IgD-negative memory B cell (primary cell): ENCODE measurements around the gene INHBB. TPM values are rescaled to one million over a fixed set of nuclear protein-coding genes. Genes with fewer than 3 reads are reported as not detected.
A peak's percentile ranks its signal among the peaks of the same experiment; 100 is the strongest.
"Not testable (repeated sequence)": the region's sequence is repeated elsewhere in the genome, so short reads cannot be mapped to it uniquely, and the experiment has no call there.

Experiments used
- H3K27ac Mint-ChIP-seq, 3 donors: one replicate each; pipeline ENCODE4 v1.8.0; 2020 to 2022; ENCODE audit warnings: mild to moderate bottlenecking in 3 of 3, mixed read lengths in 3 of 3, moderate library complexity in 1 of 3
- H3K27me3 Mint-ChIP-seq: one replicate; pipeline ENCODE4 v1.8.0; 2021; ENCODE audit warnings: mixed read lengths
- H3K36me3 Mint-ChIP-seq: one replicate; pipeline ENCODE4 v1.8.0; 2020; ENCODE audit warnings: mild to moderate bottlenecking, mixed read lengths
- H3K4me1 Mint-ChIP-seq, 3 donors: one replicate each; pipeline ENCODE4 v1.8.0; 2020 to 2022; ENCODE audit warnings: mixed read lengths in 3 of 3, mild to moderate bottlenecking in 1 of 3
- H3K4me3 Mint-ChIP-seq, 4 donors: one replicate each; pipeline ENCODE4 v1.8.0; 2020 to 2022; ENCODE audit warnings: mild to moderate bottlenecking in 4 of 4, mixed read lengths in 4 of 4, moderate library complexity in 3 of 4
- H3K9me3 Mint-ChIP-seq, 3 donors: one replicate each; pipeline ENCODE4 v1.8.0; 2020 to 2021; ENCODE audit warnings: mixed read lengths in 3 of 3, mild to moderate bottlenecking in 1 of 3
- polyA plus RNA-seq: library from polyadenylated mRNA; unstranded; fragments of 300-500 nt; fragmentation: Illumina TruSeq; gene quantifications from one replicate; pipeline ENCODE4 v1.2.3, GENCODE V29; 2021

Gene INHBB
- polyA plus RNA-seq, 1 donor from 2014 or later: not detected

GRCh38 chr2:120320887-120321556 lies 24.9 kb upstream of the INHBB start:
- not testable (repeated sequence) for H3K36me3 Mint-ChIP-seq, H3K9me3 Mint-ChIP-seq, H3K4me3 Mint-ChIP-seq, H3K4me1 Mint-ChIP-seq, H3K27me3 Mint-ChIP-seq
- peak overlapping the region in 1 of 3 donors; percentile 83 for H3K27ac Mint-ChIP-seq

GRCh38 chr2:120321721-120322284 lies 24.1 kb upstream of the INHBB start:
- H3K27ac Mint-ChIP-seq: no peak overlapping the region
- H3K4me3 Mint-ChIP-seq: no peak overlapping the region
- H3K36me3 Mint-ChIP-seq: no peaks in the 10 kb centered on the region
- peaks cover 0 to under 1% (median 0%) of the 10 kb centered on the region in 3 donors for H3K4me1 Mint-ChIP-seq
- H3K9me3 Mint-ChIP-seq: peaks cover 0 to 1% (median 0%) of the 10 kb centered on the region in 3 donors
- peaks cover 8% of the 10 kb centered on the region for H3K27me3 Mint-ChIP-seq

GRCh38 chr2:120322329-120322728 lies 23.6 kb upstream of the INHBB start:
- H3K36me3 Mint-ChIP-seq: no peaks in the 10 kb centered on the region
- no peak overlapping the region for H3K4me3 Mint-ChIP-seq
- H3K9me3 Mint-ChIP-seq: peaks cover 0 to 1% (median 0%) of the 10 kb centered on the region in 3 donors
- no peak overlapping the region for H3K27ac Mint-ChIP-seq
- H3K4me1 Mint-ChIP-seq: peaks cover 0 to 5% (median 1%) of the 10 kb centered on the region in 3 donors
- peaks cover 13% of the 10 kb centered on the region for H3K27me3 Mint-ChIP-seq

- Mint-ChIP-seq H3K27me3 (peaks cover 13% of the 10 kb centered on the region), H3K9me3 (peaks cover 0 to 1% (median 0%) of the 10 kb centered on the region in 3 donors), H3K4me3 (no peak overlapping the region)
Measured at GRCh38 chr2:120323214-120323613, 22.7 kb upstream of the INHBB start.

GRCh38 chr2:120323807-120324399 lies 22.0 kb upstream of the INHBB start:
- Mint-ChIP-seq H3K27me3 (peaks cover 13% of the 10 kb centered on the region), H3K4me3 (no peak overlapping the region), H3K4me1 (peaks cover 0 to 10% (median 4%) of the 10 kb centered on the region in 3 donors), H3K27ac (no peak overlapping the region), H3K36me3 (no peaks in the 10 kb centered on the region), H3K9me3 (peaks cover 0 to 1% (median 0%) of the 10 kb centered on the region in 3 donors)

More at GRCh38 chr2:120323214-120323613, 22.7 kb upstream of the INHBB start:
- Mint-ChIP-seq H3K36me3 (no peaks in the 10 kb centered on the region), H3K27ac (no peak overlapping the region), H3K4me1 (peaks cover 0 to 8% (median 4%) of the 10 kb centered on the region in 3 donors)

GRCh38 chr2:120324933-120325332 lies 21.0 kb upstream of the INHBB start:
- peaks cover 0 to 10% (median 4%) of the 10 kb centered on the region in 3 donors for H3K4me1 Mint-ChIP-seq
- H3K9me3 Mint-ChIP-seq: peaks cover 0 to 1% (median 0%) of the 10 kb centered on the region in 3 donors
- H3K27me3 Mint-ChIP-seq: peaks cover 14% of the 10 kb centered on the region
- H3K4me3 Mint-ChIP-seq: no peak overlapping the region
- no peak overlapping the region for H3K27ac Mint-ChIP-seq
- H3K36me3 Mint-ChIP-seq: no peaks in the 10 kb centered on the region

GRCh38 chr2:120326066-120326465 lies 19.9 kb upstream of the INHBB start:
- no peak overlapping the region for H3K27ac Mint-ChIP-seq
- H3K27me3 Mint-ChIP-seq: peaks cover 24% of the 10 kb centered on the region
- H3K9me3 Mint-ChIP-seq: peaks cover 0 to 1% (median 0%) of the 10 kb centered on the region in 3 donors

GRCh38 chr2:120330946-120331822 lies 14.8 kb upstream of the INHBB start:
- H3K27ac Mint-ChIP-seq: no peak overlapping the region
- no peaks in the 10 kb centered on the region for H3K36me3 Mint-ChIP-seq
- peaks cover 0 to 3% (median 0%) of the 10 kb centered on the region in 3 donors for H3K9me3 Mint-ChIP-seq
- peaks cover 28% of the 10 kb centered on the region for H3K27me3 Mint-ChIP-seq
- H3K4me1 Mint-ChIP-seq: peaks cover 0 to 10% (median 4%) of the 10 kb centered on the region in 3 donors
- no peak overlapping the region for H3K4me3 Mint-ChIP-seq

More at GRCh38 chr2:120326066-120326465, 19.9 kb upstream of the INHBB start:
- Mint-ChIP-seq H3K4me1 (peaks cover 0 to 10% (median 4%) of the 10 kb centered on the region in 3 donors), H3K36me3 (no peaks in the 10 kb centered on the region), H3K4me3 (no peak overlapping the region)

- Mint-ChIP-seq H3K27me3 (peaks cover 25% of the 10 kb centered on the region), H3K4me1 (peaks cover 0 to 9% (median 4%) of the 10 kb centered on the region in 3 donors), H3K4me3 (no peak overlapping the region), H3K9me3 (peaks cover 0 to 3% (median 0%) of the 10 kb centered on the region in 3 donors), H3K36me3 (no peaks in the 10 kb centered on the region), H3K27ac (no peak overlapping the region)
Measured at GRCh38 chr2:120331903-120332302, 14.0 kb upstream of the INHBB start.

- Mint-ChIP-seq H3K4me3 (no peak overlapping the region), H3K27me3 (peaks cover 24% of the 10 kb centered on the region), H3K36me3 (no peaks in the 10 kb centered on the region)
Measured at GRCh38 chr2:120332384-120332783, 13.6 kb upstream of the INHBB start.

GRCh38 chr2:120334068-120334467 lies 11.9 kb upstream of the INHBB start:
- Mint-ChIP-seq H3K9me3 (peaks cover 0 to 3% (median 0%) of the 10 kb centered on the region in 3 donors), H3K4me3 (no peak overlapping the region), H3K36me3 (no peaks in the 10 kb centered on the region), H3K27me3 (peaks cover 28% of the 10 kb centered on the region), H3K27ac (no peak overlapping the region), H3K4me1 (no peaks in the 10 kb centered on the region)

More at GRCh38 chr2:120332384-120332783, 13.6 kb upstream of the INHBB start:
- peaks cover 0 to 3% (median 0%) of the 10 kb centered on the region in 3 donors for H3K9me3 Mint-ChIP-seq
- H3K4me1 Mint-ChIP-seq: peaks cover 0 to 5% (median 3%) of the 10 kb centered on the region in 3 donors
- H3K27ac Mint-ChIP-seq: no peak overlapping the region

- H3K27me3 Mint-ChIP-seq: peaks cover 20% of the 10 kb centered on the region
Measured at GRCh38 chr2:120336749-120337148, 9.2 kb upstream of the INHBB start.

GRCh38 chr2:120338015-120338414 lies 7.9 kb upstream of the INHBB start:
- peaks cover 0 to 4% (median 3%) of the 10 kb centered on the region in 3 donors for H3K4me1 Mint-ChIP-seq
- H3K9me3 Mint-ChIP-seq: peaks cover 0 to 3% (median 0%) of the 10 kb centered on the region in 3 donors
- H3K27me3 Mint-ChIP-seq: peaks cover 29% of the 10 kb centered on the region

More at GRCh38 chr2:120336749-120337148, 9.2 kb upstream of the INHBB start:
- Mint-ChIP-seq H3K36me3 (no peaks in the 10 kb centered on the region), H3K4me3 (no peak overlapping the region), H3K27ac (no peak overlapping the region), H3K4me1 (no peaks in the 10 kb centered on the region), H3K9me3 (peaks cover 0 to 3% (median 0%) of the 10 kb centered on the region in 3 donors)

GRCh38 chr2:120341977-120342376 lies 4.0 kb upstream of the INHBB start:
- Mint-ChIP-seq H3K27me3 (peaks cover 36% of the 10 kb centered on the region), H3K36me3 (no peaks in the 10 kb centered on the region), H3K9me3 (no peaks in the 10 kb centered on the region), H3K4me1 (peaks cover 7 to 11% (median 9%) of the 10 kb centered on the region in 3 donors), H3K27ac (peak overlapping the region in 1 of 3 donors; percentile 67), H3K4me3 (peak overlapping the region in 1 of 4 donors; percentile 69)

More at GRCh38 chr2:120338015-120338414, 7.9 kb upstream of the INHBB start:
- peak overlapping the region in 1 of 4 donors; percentile 39 for H3K4me3 Mint-ChIP-seq
- no peaks in the 10 kb centered on the region for H3K36me3 Mint-ChIP-seq
- no peak overlapping the region for H3K27ac Mint-ChIP-seq
